HAP-1 (cell line): Measurements from ENCODE around the gene DRD2.

Experiments used
- DNase-seq, 2 experiments: peaks; one replicate each; pipeline ENCODE4 v3.0.0-alpha.2; 2016 to 2020; ENCODE audit warnings: low spot score in 2 of 2
- H3K27me3 ChIP-seq: fragments of 250-450 bp; sonication (Bioruptor Pico); 2 replicates; pipeline ENCODE4 v1.5.1; 2020; ENCODE audit warnings: low read depth, mild to moderate bottlenecking, moderate library complexity
- H3K36me3 ChIP-seq: fragments of 250-450 bp; sonication (Bioruptor Pico); replicated peaks from 2 replicates; pipeline ENCODE4 v1.5.1; 2020; ENCODE audit warnings: mild to moderate bottlenecking
- H3K4me1 ChIP-seq: fragments of 250-450 bp; sonication (Bioruptor Pico); 2 replicates; pipeline ENCODE4 v1.5.1; 2020; ENCODE audit warnings: mild to moderate bottlenecking
- H3K4me3 ChIP-seq: fragments of 250-450 bp; sonication (Bioruptor Pico); 2 replicates; pipeline ENCODE4 v1.5.1; 2020; ENCODE audit warnings: mild to moderate bottlenecking, moderate library complexity
- H3K9me3 ChIP-seq: fragments of 250-450 bp; sonication (Bioruptor Pico); 2 replicates; pipeline ENCODE4 v1.5.1; 2020; ENCODE audit warnings: mild to moderate bottlenecking, moderate library complexity
- in situ Hi-C: fragments of 300-500 bp; cut with MboI; formaldehyde crosslinking; loops from 3 replicates; pipeline ENCODE4 v1.14.3; 2020; ENCODE audit warnings: low sequenced_read_pairs, inconsistent platforms, mixed read lengths

Gene DRD2

GRCh38 chr11:113375402-113375801 lies 99.8 kb downstream of the DRD2 start:
- no peak for DNase-seq
- no peaks in the 10 kb centered on the region for H3K36me3 ChIP-seq
- no peaks in the 10 kb centered on the region for H3K9me3 ChIP-seq
- no peaks in the 10 kb centered on the region for H3K4me1 ChIP-seq
- in situ Hi-C loops = no loop called here
- no peaks in the 10 kb centered on the region for H3K27me3 ChIP-seq
- no peak overlapping the region for H3K4me3 ChIP-seq

- no peak for DNase-seq
- Histone ChIP-seq H3K36me3 (no peaks in the 10 kb centered on the region), H3K9me3 (no peaks in the 10 kb centered on the region), H3K27me3 (no peaks in the 10 kb centered on the region), H3K4me1 (no peaks in the 10 kb centered on the region), H3K4me3 (no peak overlapping the region)
- in situ Hi-C loops = no loop called here
These were observed 101.1 kb downstream of the DRD2 start for GRCh38 chr11:113373981-113374560.

DNA sequence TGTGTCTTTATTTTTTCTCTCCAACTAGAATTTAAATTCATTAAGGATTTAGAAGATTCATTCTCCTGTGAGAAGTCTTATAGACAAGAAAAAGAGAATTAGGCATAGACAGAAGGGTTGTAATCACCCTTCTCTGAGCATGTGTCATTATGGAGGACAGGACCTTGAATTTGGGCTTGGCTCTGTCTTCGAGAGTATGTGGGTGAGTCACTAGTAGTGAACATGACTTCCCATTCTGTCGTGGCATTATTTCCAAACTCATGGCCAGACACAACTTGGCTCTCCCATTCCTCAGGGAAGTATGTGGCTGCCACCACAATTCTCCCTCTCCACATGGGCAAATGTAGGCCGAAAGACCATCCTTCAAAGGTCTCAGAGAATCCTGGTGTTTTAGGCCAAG lies 101.9 kb downstream of the DRD2 start:
- Histone ChIP-seq H3K4me1 (no peaks in the 10 kb centered on the region), H3K4me3 (no peak overlapping the region), H3K27me3 (no peaks in the 10 kb centered on the region), H3K9me3 (no peaks in the 10 kb centered on the region), H3K36me3 (no peaks in the 10 kb centered on the region)
- in situ Hi-C loops = no loop called here
- DNase-seq = no peak

DNA sequence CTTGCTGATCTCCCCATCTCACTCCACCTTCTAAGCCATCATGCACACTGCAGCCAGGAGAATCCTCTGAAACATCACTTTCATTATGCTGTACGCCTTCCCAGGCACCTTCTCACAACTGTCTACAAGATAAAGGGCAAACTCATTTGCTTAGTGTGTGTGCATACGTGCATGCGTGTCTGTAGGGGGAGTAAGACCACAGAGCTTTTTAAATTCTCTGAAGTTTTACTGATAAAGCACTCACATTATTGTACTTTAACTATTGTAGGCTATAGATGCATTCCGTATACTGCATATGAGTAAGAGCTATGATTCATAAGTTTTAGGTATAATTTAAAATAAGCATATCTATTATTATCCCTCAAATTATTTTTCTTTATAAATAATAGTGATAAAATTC lies 102.9 kb downstream of the DRD2 start:
- H3K9me3 ChIP-seq = no peaks in the 10 kb centered on the region
- H3K4me3 ChIP-seq = no peak overlapping the region
- in situ Hi-C loops = no loop called here
- no peaks in the 10 kb centered on the region for H3K36me3 ChIP-seq
- H3K27me3 ChIP-seq = no peaks in the 10 kb centered on the region
- DNase-seq = no peak
- no peaks in the 10 kb centered on the region for H3K4me1 ChIP-seq

DNA sequence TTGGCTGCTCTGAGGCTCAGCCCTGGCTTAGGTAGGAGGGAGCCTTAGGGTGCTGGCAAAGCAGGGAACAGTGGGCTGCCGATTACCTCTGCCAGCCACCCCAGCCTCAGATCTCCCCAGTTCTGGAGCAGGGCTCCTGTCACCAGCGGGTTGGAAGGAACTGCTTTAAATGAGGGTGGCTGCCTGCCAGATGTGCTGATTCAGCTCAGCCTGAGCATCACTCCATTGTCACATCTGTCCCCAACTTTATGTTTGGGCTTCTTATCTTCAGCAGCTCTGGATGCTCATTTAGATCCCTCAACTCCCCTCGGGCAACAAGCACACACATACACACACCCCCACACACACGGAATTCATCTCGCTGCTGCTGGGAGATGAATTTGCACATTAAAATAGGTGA lies 104.6 kb downstream of the DRD2 start:
- Histone ChIP-seq H3K27me3 (no peaks in the 10 kb centered on the region), H3K9me3 (no peaks in the 10 kb centered on the region), H3K4me1 (no peaks in the 10 kb centered on the region), H3K4me3 (no peak overlapping the region), H3K36me3 (no peaks in the 10 kb centered on the region)
- in situ Hi-C loops = no loop called here
- no peak for DNase-seq

DNA sequence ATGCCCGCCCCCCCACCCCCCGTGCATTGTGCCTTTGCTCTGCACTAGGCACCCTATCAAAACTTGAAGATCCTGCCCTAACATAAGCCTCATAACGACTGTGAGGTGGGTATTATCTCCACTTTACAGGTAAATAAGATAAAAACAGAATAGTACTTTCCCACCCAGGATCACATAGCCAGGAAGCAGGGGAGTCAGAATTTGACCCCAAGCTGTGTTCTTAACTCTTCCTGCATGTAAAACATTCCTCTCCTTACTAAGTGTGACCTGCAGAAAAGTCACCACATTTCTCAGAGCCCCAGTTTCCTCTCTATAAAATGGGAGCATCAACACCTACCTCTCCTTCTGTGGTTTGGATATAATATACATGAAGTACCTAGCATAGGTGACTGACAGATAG lies 105.8 kb downstream of the DRD2 start:
- no peak for DNase-seq
- Histone ChIP-seq H3K9me3 (no peaks in the 10 kb centered on the region), H3K27me3 (no peaks in the 10 kb centered on the region), H3K36me3 (no peaks in the 10 kb centered on the region), H3K4me3 (no peak overlapping the region), H3K4me1 (no peaks in the 10 kb centered on the region)
- in situ Hi-C loops = no loop called here

DNA sequence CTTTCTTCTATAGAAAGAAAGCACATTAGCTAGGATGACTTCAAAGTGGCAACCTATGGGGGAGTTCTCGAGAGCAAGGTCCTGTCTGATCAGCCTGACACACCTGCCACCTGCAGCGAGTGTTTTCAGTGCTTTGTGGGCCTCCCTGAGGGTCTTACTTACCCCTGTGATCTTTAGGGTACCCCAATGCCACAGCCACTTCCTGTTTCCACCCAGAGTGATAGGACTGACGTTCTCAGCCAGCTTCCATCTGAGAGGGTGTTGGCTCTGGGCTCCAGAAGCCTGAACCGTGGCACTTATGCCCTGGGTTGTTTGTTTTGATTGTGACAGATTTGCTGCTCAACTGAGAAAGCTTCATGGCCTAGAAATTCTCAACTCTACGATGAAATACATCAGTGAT lies 109.3 kb downstream of the DRD2 start:
- no peaks in the 10 kb centered on the region for H3K9me3 ChIP-seq
- no peak overlapping the region for H3K4me3 ChIP-seq
- in situ Hi-C loops = no loop called here
- no peak for DNase-seq
- H3K36me3 ChIP-seq = no peaks in the 10 kb centered on the region
- no peaks in the 10 kb centered on the region for H3K4me1 ChIP-seq
- H3K27me3 ChIP-seq = 0 out of 2 replicates have a peak, but pooled peaks cover 3% of the 10 kb centered on the region

- Histone ChIP-seq H3K36me3 (no peaks in the 10 kb centered on the region), H3K9me3 (no peaks in the 10 kb centered on the region), H3K4me1 (no peaks in the 10 kb centered on the region), H3K4me3 (no peak overlapping the region), H3K27me3 (0 out of 2 replicates have a peak, but pooled peaks cover 3% of the 10 kb centered on the region)
- no peak for DNase-seq
- in situ Hi-C loops = no loop called here
These were observed 111.1 kb downstream of the DRD2 start for GRCh38 chr11:113363996-113364641.

DNA sequence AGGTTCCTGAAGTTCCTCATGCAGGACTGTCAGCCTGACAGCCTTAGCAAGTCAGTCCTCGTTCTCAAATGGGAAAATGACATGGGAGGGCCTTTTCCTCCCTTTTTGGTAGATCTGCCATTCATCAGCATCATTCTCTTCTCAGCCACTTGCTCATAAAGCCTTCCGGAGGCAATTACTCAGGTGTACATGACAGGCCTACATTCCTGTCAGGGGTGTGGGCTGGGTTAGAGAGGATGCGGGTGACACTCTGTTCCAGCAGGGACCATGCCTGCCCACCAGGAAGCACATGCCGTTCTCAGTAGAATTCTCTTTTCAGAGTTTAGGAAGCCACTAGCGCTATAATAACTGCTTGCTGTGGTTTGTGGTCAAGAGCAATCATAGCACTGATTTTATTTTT lies 111.8 kb downstream of the DRD2 start:
- DNase-seq = no peak
- Histone ChIP-seq H3K27me3 (0 out of 2 replicates have a peak, but pooled peaks cover 3% of the 10 kb centered on the region), H3K4me1 (no peaks in the 10 kb centered on the region), H3K9me3 (no peaks in the 10 kb centered on the region), H3K36me3 (no peaks in the 10 kb centered on the region), H3K4me3 (no peak overlapping the region)
- in situ Hi-C loops = no loop called here
